Astrocyte (in vitro differentiated cells and primary cell): ENCODE results near the gene HDAC2. TPM values are rescaled to one million over a fixed set of nuclear protein-coding genes. Genes with fewer than 3 reads are reported as not detected.

Source experiments
- DNase-seq: peaks from one replicate; pipeline ENCODE4 v3.0.0-alpha.2; 2010; ENCODE audit warnings: low read depth
- FAIRE-seq: peaks from 2 replicates; lab custom pipeline; 2011; peaks lifted over from hg19 to GRCh38; lab: Jason Lieb, UNC
- H2AFZ ChIP-seq: 2 replicates; pipeline ENCODE4 v1.6.0; 2012; ENCODE audit warnings: low read depth, low read length, inconsistent platforms
- H3K27ac ChIP-seq: 2 replicates; pipeline ENCODE4 v1.5.1; 2011; ENCODE audit warnings: low read depth, low read length, inconsistent platforms
- H3K27me3 ChIP-seq: 2 replicates; pipeline ENCODE4 v1.6.0; 2011; ENCODE audit warnings: low read length, inconsistent platforms; ENCODE audit not compliant: insufficient read depth
- H3K36me3 ChIP-seq: 2 replicates; pipeline ENCODE4 v1.5.1; 2011; ENCODE audit warnings: low read length, inconsistent platforms; ENCODE audit not compliant: insufficient read depth
- H3K4me1 ChIP-seq: 2 replicates; pipeline ENCODE4 v1.5.1; 2011; ENCODE audit warnings: low read length, inconsistent platforms; ENCODE audit not compliant: insufficient read depth
- H3K4me2 ChIP-seq: 2 replicates; pipeline ENCODE4 v1.6.0; 2012; ENCODE audit warnings: low read length, inconsistent platforms
- H3K4me3 ChIP-seq: 2 replicates; pipeline ENCODE4 v1.5.1; 2011; ENCODE audit warnings: low read depth, mild to moderate bottlenecking, low read length, inconsistent platforms; ENCODE audit not compliant: insufficient read depth
- H3K79me2 ChIP-seq: 2 replicates; pipeline ENCODE4 v1.6.0; 2012; ENCODE audit warnings: mild to moderate bottlenecking, low read length, inconsistent platforms; ENCODE audit not compliant: insufficient read depth
- H3K9ac ChIP-seq: 2 replicates; pipeline ENCODE4 v1.6.0; 2012; ENCODE audit warnings: mild to moderate bottlenecking, low read length, inconsistent platforms
- H3K9me3 ChIP-seq: 2 replicates; pipeline ENCODE4 v1.5.1; 2012; ENCODE audit warnings: low read depth, mild to moderate bottlenecking, low read length, inconsistent platforms; ENCODE audit not compliant: insufficient read depth
- H4K20me1 ChIP-seq: 2 replicates; pipeline ENCODE4 v1.6.0; 2012; ENCODE audit warnings: low read length, inconsistent platforms; ENCODE audit not compliant: insufficient read depth
- H3K27ac Mint-ChIP-seq: one replicate; pipeline ENCODE4 v1.8.0; 2021; ENCODE audit warnings: mild to moderate bottlenecking, mixed read lengths; ENCODE audit not compliant: unreplicated experiment
- H3K27me3 Mint-ChIP-seq: one replicate; pipeline ENCODE4 v1.8.0; 2021; ENCODE audit warnings: low read depth, mixed read lengths; ENCODE audit not compliant: unreplicated experiment
- H3K36me3 Mint-ChIP-seq: one replicate; pipeline ENCODE4 v1.8.0; 2021; ENCODE audit warnings: low read depth, mixed read lengths; ENCODE audit not compliant: unreplicated experiment
- H3K4me1 Mint-ChIP-seq: one replicate; pipeline ENCODE4 v1.8.0; 2021; ENCODE audit warnings: low read depth, mixed read lengths; ENCODE audit not compliant: unreplicated experiment
- H3K4me3 Mint-ChIP-seq: one replicate; pipeline ENCODE4 v1.8.0; 2021; ENCODE audit warnings: mild to moderate bottlenecking, moderate library complexity, mixed read lengths; ENCODE audit not compliant: unreplicated experiment
- H3K9me3 Mint-ChIP-seq: one replicate; pipeline ENCODE4 v1.8.0; 2021; ENCODE audit warnings: mild to moderate bottlenecking, mixed read lengths; ENCODE audit not compliant: unreplicated experiment
- CTCF ChIP-seq: IDR thresholded peaks from 2 replicates; pipeline ENCODE4 v1.5.1; 2011; ENCODE audit warnings: low read depth, mild to moderate bottlenecking, inconsistent platforms, low read length, moderate library complexity; ENCODE audit not compliant: insufficient read depth
- EZH2 ChIP-seq: IDR thresholded peaks from 2 replicates; pipeline ENCODE4 v1.6.1; 2012; ENCODE audit warnings: mild to moderate bottlenecking, low read length, inconsistent platforms; ENCODE audit not compliant: insufficient read depth
- total RNA-seq: library from RNA; stranded (reverse); gene quantifications from 2 replicates; pipeline ENCODE4 v1.2.1, GENCODE V29; 2021

Gene HDAC2
- total RNA-seq, 1 donor from 2014 or later: 179 TPM

GRCh38 chr6:113953346-113953745, 17.6 kb downstream of the HDAC2 start:
- H3K9me3 Mint-ChIP-seq: no peaks in the 10 kb centered on the region
- no peak overlapping the region for H3K4me3 Mint-ChIP-seq
- H3K27me3 ChIP-seq: no peaks in the 10 kb centered on the region
- H3K79me2 ChIP-seq: peaks cover 66% of the 10 kb centered on the region
- H4K20me1 ChIP-seq: peaks cover 20% of the 10 kb centered on the region
- DNase-seq: peak; percentile 53
- no peak overlapping the region for H3K4me3 ChIP-seq
- H3K36me3 Mint-ChIP-seq: peaks cover 8% of the 10 kb centered on the region
- H3K4me1 Mint-ChIP-seq: peaks cover 29% of the 10 kb centered on the region
- H3K27ac ChIP-seq: no peak overlapping the region
- peaks cover 8% of the 10 kb centered on the region for H3K36me3 ChIP-seq
- no peak overlapping the region for H3K9ac ChIP-seq
- H2AFZ ChIP-seq: no peak overlapping the region
- no peak overlapping the region for H3K4me2 ChIP-seq
- no peaks in the 10 kb centered on the region for H3K9me3 ChIP-seq
- TF ChIP-seq CTCF: no peak
- no peak for TF ChIP-seq EZH2
- peaks cover 8% of the 10 kb centered on the region for H3K4me1 ChIP-seq
- no peaks in the 10 kb centered on the region for H3K27me3 Mint-ChIP-seq
- FAIRE-seq: no peak
- H3K27ac Mint-ChIP-seq: peak overlapping the region; percentile 4

- Histone ChIP-seq H2AFZ (no peak overlapping the region), H3K27ac (no peak overlapping the region), H3K27me3 (no peaks in the 10 kb centered on the region), H3K4me1 (peaks cover 8% of the 10 kb centered on the region), H3K4me2 (no peak overlapping the region), H4K20me1 (peaks cover 15% of the 10 kb centered on the region), H3K79me2 (peaks cover 49% of the 10 kb centered on the region), H3K4me3 (no peak overlapping the region), H3K9me3 (no peaks in the 10 kb centered on the region), H3K36me3 (peaks cover 26% of the 10 kb centered on the region), H3K9ac (no peak overlapping the region)
- Mint-ChIP-seq H3K36me3 (peaks cover 10% of the 10 kb centered on the region), H3K27ac (no peak overlapping the region), H3K27me3 (no peaks in the 10 kb centered on the region), H3K9me3 (no peaks in the 10 kb centered on the region), H3K4me3 (no peak overlapping the region), H3K4me1 (peaks cover 28% of the 10 kb centered on the region)
- DNase-seq: no peak
- TF ChIP-seq EZH2 (no peak), CTCF (no peak)
- peak; percentile 13 for FAIRE-seq
These were observed 21.4 kb downstream of the HDAC2 start for GRCh38 chr6:113949499-113949898.

GRCh38 chr6:113944701-113945100, 26.2 kb downstream of the HDAC2 start:
- Histone ChIP-seq H3K27ac (no peak overlapping the region), H4K20me1 (peaks cover 10% of the 10 kb centered on the region), H3K36me3 (peaks cover 61% of the 10 kb centered on the region), H2AFZ (no peak overlapping the region), H3K4me3 (no peak overlapping the region), H3K9me3 (no peaks in the 10 kb centered on the region), H3K9ac (no peak overlapping the region), H3K79me2 (peaks cover 16% of the 10 kb centered on the region), H3K27me3 (no peaks in the 10 kb centered on the region), H3K4me2 (no peak overlapping the region), H3K4me1 (no peaks in the 10 kb centered on the region)
- Mint-ChIP-seq H3K4me1 (peaks cover 11% of the 10 kb centered on the region), H3K9me3 (no peaks in the 10 kb centered on the region), H3K36me3 (peaks cover 11% of the 10 kb centered on the region), H3K27ac (no peak overlapping the region), H3K4me3 (no peak overlapping the region), H3K27me3 (no peaks in the 10 kb centered on the region)
- DNase-seq: peak; percentile 29
- no peak for TF ChIP-seq CTCF
- TF ChIP-seq EZH2: no peak
- peak; percentile 26 for FAIRE-seq
